ENCODE measurements around the gene NCAPG2. TPM values are rescaled to one million over a fixed set of nuclear protein-coding genes. Genes with fewer than 3 reads are reported as not detected.

Gene NCAPG2
- total RNA-seq, 1 experiment from 2014 or later, result 99.5 TPM

GRCh38 chr7:158642149-158642548 lies 62.5 kb downstream of the NCAPG2 start:
- Histone ChIP-seq H3K4me3 (no peak overlapping the region), H4K20me1 (ENCODE audit: insufficient read depth) (0 out of 2 replicates have a peak, but pooled peaks cover 3% of the 10 kb centered on the region), H3K4me2 (no peak overlapping the region), H3K27ac (no peak overlapping the region), H3F3A (ENCODE audit: insufficient read depth, low read depth) (peaks cover 13% of the 10 kb centered on the region), H3K9me2 (ENCODE audit: insufficient read depth) (no peaks in the 10 kb centered on the region), H3K4me1 (replicated peaks; ENCODE audit: insufficient read depth) (no peaks in the 10 kb centered on the region), H3K9me3 (ENCODE audit: insufficient read depth, low read depth) (no peaks in the 10 kb centered on the region), H3K36me3 (ENCODE audit: low read depth) (peaks cover 48% of the 10 kb centered on the region), H3K79me2 (ENCODE audit: low read depth) (peaks cover 5% of the 10 kb centered on the region), H3K27me3 (ENCODE audit: insufficient read depth, low read depth) (no peaks in the 10 kb centered on the region), H2AFZ (no peak overlapping the region)
- POLR2A ChIA-PET (ENCODE audit: unreplicated experiment), result no interaction called here
- CTCF ChIA-PET, result interaction anchor here (0.6 kb wide), 1 partner anchor 245 kb away, joined by 4 read pairs; no protein-coding TSS in a partner anchor
- intact Hi-C loops (cut with micrococcal nuclease; ENCODE audit: unreplicated experiment), result no loop called here
- no TSS peak for BruUV-seq (replicated peaks)
- TF ChIP-seq EZH2 (IDR thresholded peaks at IDR 0.05; ENCODE audit: low read depth), result no peak
- TF ChIP-seq CTCF (conservative IDR thresholded peaks at IDR 0.05), result no peak
- no peak for DNase-seq

DNA sequence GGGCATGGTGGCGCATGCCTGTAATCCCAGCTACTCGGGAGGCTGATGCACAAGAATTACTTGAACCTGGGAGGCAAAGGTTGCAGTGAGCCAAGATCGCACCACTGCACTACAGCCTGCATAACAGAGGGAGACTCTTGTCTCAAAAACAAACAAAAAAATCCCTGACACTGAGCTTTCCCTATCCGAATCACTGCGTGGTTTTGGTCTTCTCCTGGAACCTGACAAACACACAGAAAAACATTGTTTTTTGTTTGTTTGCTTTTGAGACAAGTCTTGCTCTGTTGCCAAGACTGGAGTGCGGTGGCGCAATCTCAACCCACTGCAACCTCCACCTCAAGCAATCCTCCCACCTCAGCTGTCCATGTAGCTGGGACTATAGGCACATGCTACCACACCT lies 66.6 kb downstream of the NCAPG2 start:
- H3K4me1 ChIP-seq (replicated peaks; ENCODE audit: insufficient read depth), result no peaks in the 10 kb centered on the region
- no peaks in the 10 kb centered on the region for H3K27me3 ChIP-seq (ENCODE audit: insufficient read depth, low read depth)
- peaks cover 6% of the 10 kb centered on the region for H3F3A ChIP-seq (ENCODE audit: insufficient read depth, low read depth)
- TF ChIP-seq CTCF (conservative IDR thresholded peaks at IDR 0.05) (no peak), EZH2 (IDR thresholded peaks at IDR 0.05; ENCODE audit: low read depth) (no peak)
- H4K20me1 ChIP-seq (ENCODE audit: insufficient read depth), result 0 out of 2 replicates have a peak, but pooled peaks cover 3% of the 10 kb centered on the region
- H3K4me3 ChIP-seq, result no peak overlapping the region
- no peak overlapping the region for H3K4me2 ChIP-seq
- DNase-seq, result no peak
- H3K27ac ChIP-seq, result no peak overlapping the region
- ChIA-PET POLR2A (ENCODE audit: unreplicated experiment) (no interaction called here), CTCF (no interaction called here)
- intact Hi-C loops (cut with micrococcal nuclease; ENCODE audit: unreplicated experiment), result no loop called here
- 0 out of 2 replicates have a peak, but pooled peaks cover 3% of the 10 kb centered on the region for H3K79me2 ChIP-seq (ENCODE audit: low read depth)
- no TSS peak for BruUV-seq (replicated peaks)
- H3K9me2 ChIP-seq (ENCODE audit: insufficient read depth), result no peaks in the 10 kb centered on the region
- peaks cover 32% of the 10 kb centered on the region for H3K36me3 ChIP-seq (ENCODE audit: low read depth)
- no peak overlapping the region for H2AFZ ChIP-seq
- H3K9me3 ChIP-seq (ENCODE audit: insufficient read depth, low read depth), result no peaks in the 10 kb centered on the region

DNA sequence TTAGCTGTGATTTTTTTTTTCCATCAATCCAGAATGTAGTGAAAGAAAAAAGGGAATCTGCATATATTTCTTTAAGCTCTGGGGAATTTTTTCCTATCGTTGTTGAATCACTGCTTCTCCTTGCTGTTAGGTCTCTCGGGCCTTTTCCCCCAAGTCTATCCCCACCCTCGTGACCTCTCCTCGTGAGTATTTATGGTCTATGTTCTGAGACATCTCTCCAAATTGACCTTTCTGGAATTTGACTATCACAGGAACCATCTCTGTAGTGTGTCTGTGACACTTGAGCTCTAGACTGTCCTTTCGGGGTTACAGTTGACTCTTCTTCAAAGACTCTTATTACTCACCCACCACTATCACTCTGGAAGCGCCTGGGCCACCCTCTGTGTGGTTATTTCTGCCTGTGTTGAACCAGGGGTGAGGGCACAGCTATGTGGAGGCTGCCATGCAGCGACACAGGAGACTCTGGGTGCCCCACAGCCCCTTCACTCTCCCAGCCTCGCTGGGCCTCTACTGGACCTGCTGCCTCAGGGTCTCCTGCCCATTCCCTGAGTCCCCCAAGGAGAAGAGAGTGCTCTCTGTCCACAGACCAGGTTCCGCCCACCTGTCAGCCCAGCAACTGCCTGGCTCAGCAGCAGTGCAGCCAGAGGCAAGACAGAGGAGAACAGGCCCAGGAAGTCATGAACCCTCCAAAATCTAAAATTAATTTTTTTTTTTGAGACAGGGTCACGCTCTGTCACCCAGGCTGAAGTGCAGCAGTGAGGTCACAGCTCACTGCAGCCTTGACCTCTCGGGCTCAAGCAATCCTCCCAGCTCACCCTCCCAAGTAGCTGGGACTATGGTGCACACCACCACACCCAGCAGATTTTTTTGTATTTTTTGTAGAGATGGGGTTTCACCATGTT lies 71.3 kb downstream of the NCAPG2 start:
- POLR2A ChIA-PET (ENCODE audit: unreplicated experiment), result no interaction called here
- Histone ChIP-seq H3F3A (ENCODE audit: insufficient read depth, low read depth) (no peaks in the 10 kb centered on the region), H3K4me1 (replicated peaks; ENCODE audit: insufficient read depth) (no peaks in the 10 kb centered on the region), H3K4me3 (no peak overlapping the region), H3K4me2 (no peak overlapping the region), H3K79me2 (ENCODE audit: low read depth) (no peaks in the 10 kb centered on the region), H2AFZ (no peak overlapping the region), H3K9me3 (ENCODE audit: insufficient read depth, low read depth) (no peaks in the 10 kb centered on the region), H3K27me3 (ENCODE audit: insufficient read depth, low read depth) (no peaks in the 10 kb centered on the region), H4K20me1 (ENCODE audit: insufficient read depth) (no peaks in the 10 kb centered on the region), H3K36me3 (ENCODE audit: low read depth) (peaks cover 6% of the 10 kb centered on the region), H3K9me2 (ENCODE audit: insufficient read depth) (no peaks in the 10 kb centered on the region), H3K27ac (no peak overlapping the region)
- intact Hi-C loops (cut with micrococcal nuclease; ENCODE audit: unreplicated experiment), result no loop called here
- TF ChIP-seq EZH2 (IDR thresholded peaks at IDR 0.05; ENCODE audit: low read depth), result no peak
- TF ChIP-seq CTCF (conservative IDR thresholded peaks at IDR 0.05), result no peak
- CTCF ChIA-PET, result no interaction called here
- no TSS peak for BruUV-seq (replicated peaks)
- DNase-seq, result no peak
